Hematopoietic multipotent progenitor cell treated with erythropoietin and hydrocortisone succinate and interleukin-3 and kit ligand, for 15 days (in vitro differentiated cells): ENCODE measurements around the gene HNRNPAB.
"Not testable (repeated sequence)": the region's sequence is repeated elsewhere in the genome, so short reads cannot be mapped to it uniquely, and the experiment has no call there.

ENCODE experiments used
- DNase-seq: peaks from one replicate; pipeline ENCODE4 v3.0.0-alpha.2; 2015; ENCODE audit warnings: low spot score

Gene HNRNPAB

GRCh38 chr5:178230879-178231538, 26.7 kb downstream of the HNRNPAB start:
- no peak for DNase-seq

DNA sequence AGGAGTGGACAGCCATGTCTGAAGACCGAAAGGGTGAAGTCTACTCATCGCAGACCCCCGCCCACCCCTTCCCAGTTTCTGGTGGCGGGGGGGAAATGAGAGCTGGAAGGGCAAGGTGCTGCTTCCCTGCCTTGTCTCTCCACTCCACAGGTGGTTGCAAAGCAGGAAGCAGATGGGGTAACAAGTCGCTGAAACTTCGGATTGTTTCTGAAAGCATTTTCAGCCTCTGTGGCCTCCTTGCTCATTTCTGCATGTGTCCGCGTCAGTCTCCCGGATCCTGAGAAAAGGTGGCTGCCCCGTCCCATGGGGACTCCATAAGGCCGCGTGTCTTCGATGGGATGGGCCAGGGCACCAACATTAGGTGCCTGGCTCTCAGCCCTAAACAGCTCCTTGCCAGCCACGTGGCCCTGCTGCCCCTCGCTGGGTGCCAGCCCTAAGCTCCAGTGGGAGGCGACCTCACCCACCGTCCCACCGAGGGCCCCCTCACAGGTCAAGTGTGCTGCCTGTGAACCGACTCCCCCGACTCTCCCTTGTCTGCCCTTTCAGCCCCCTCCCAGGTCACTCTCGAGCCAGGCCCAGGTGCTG, 27.3 kb downstream of the HNRNPAB start:
- no peak for DNase-seq

GRCh38 chr5:178232124-178232919, 28.0 kb downstream of the HNRNPAB start, which contains the start of gene PHYKPL:
PHYKPL (minus strand) TSS chr5:178232802; CDS start chr5:178232550, 252 bp downstream.
- peak; percentile 64 for DNase-seq

DNA sequence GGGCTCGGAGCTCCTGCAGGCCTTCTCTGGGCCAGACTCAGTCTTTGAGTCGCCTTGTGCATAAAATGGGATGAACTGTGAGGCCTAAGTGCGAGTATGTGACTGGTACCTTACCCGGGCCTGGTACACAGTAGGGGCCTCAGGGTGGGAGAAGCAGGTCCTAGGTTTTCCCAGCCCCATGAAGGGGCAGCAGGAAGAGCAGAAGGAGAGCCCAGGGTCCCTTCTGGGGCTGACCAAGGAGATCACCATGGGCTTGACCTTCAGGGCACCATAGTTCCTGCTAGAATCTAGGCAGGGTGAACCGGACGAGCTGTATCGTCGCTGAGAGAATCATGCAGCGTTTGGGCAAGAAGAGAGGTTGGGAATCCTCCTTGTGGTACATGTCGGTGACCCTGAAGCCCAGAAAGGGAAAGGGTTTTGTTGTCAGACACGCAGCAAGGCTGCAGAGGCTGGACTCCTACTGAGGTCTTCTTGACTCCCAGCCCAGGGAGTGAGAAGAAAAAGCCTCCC, 28.6 kb downstream of the HNRNPAB start:
- no peak for DNase-seq

GRCh38 chr5:178234121-178234749, 29.9 kb downstream of the HNRNPAB start:
- no peak for DNase-seq

- peak; percentile 71 for DNase-seq
Observed at GRCh38 chr5:178234750-178235587, 30.6 kb downstream of the HNRNPAB start.

GRCh38 chr5:178235588-178235974, 31.2 kb downstream of the HNRNPAB start:
- DNase-seq: no peak

DNA sequence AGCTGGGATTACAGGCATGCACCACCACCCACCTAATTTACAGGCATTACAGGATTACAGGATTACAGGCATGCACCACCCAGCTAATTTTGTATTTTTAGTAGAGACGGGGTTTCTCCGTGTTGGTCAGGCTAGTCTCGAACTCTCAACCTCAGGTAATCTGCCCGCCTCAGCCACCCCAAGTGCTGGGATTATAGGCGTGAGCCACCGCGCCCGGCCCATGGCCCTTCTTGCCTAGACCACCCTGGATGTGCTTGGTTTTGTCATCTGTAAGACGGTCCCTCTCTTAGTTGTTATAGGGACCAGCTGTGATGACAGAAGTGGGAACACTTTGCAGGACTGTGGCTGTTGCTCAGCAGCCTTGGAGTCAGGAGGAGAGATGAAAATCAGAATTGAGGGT, 31.8 kb downstream of the HNRNPAB start:
- no peak for DNase-seq

GRCh38 chr5:178236679-178237078, 32.3 kb downstream of the HNRNPAB start:
- no peak for DNase-seq

GRCh38 chr5:178237431-178238312, 33.3 kb downstream of the HNRNPAB start:
- DNase-seq: no peak

DNA sequence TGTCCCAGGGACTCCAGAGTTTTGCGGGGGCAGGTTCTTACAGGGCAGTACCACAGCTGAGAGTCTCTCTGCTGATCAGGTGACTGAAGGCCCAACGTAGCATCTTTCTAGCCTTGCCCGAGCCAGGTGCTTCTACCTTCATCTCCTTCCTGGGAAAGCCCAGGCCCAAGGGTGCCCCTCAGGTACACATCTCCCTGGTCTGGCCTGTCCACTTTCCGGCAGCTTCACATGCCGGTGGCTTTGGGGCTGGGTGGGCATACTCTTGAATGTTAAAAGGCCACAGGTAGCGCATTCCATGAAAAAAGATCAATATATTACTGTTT, 33.9 kb downstream of the HNRNPAB start:
- DNase-seq: no peak

- no peak for DNase-seq
Observed at GRCh38 chr5:178238711-178239592, 34.6 kb downstream of the HNRNPAB start.

GRCh38 chr5:178239626-178240301, 35.4 kb downstream of the HNRNPAB start:
- not testable (repeated sequence) for DNase-seq

GRCh38 chr5:178240341-178240741, 36.0 kb downstream of the HNRNPAB start:
- DNase-seq: no peak

DNA sequence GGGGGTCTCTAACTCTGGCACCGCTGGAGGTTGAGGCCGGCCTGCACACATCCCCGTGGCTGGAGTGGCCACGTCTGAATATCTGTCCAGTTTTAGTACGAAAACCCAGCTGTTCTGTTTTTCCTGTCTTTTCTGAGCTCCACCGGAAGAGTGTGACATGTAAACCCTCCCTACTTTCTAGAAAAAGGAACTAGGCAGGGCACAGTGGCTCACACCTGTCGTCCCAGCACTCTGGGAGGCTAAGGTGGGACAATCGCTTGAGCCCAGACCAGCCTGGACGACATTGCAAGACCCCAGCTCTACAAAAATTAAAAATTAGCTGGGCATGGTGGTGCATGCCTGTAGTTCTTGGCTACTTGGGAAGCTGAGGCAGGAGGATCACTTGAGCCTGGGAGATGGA, 36.4 kb downstream of the HNRNPAB start:
- DNase-seq: no peak

GRCh38 chr5:178241231-178241663, 36.9 kb downstream of the HNRNPAB start:
- no peak for DNase-seq

DNA sequence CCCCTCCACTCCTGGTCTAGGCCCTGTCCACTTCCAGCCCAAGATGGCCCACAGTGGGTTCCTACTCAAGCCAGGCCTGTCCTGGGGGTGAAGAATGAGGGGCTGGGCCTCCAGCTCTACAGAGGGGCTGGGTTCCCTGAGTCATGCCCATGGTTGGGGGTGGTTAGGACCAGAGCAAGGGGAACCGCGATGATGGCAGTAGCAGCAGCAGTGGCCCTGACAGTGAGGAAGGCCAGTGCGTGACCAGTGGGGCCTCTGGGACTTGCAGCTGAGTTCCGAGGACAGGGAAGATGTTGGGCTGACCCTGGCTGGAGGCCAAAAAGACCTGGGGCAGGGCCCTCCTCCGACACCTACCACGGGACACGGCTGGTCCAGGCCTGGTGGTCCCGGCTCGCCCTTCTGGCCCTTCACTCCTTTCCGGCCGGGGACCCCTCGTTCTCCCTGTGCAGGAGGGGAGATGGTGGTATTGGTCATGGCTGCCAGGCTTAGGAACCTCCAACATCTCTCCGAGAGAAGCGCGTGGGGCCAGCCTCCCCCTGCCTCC, 37.4 kb downstream of the HNRNPAB start:
- DNase-seq: no peak

GRCh38 chr5:178242416-178242815, 38.1 kb downstream of the HNRNPAB start:
- no peak for DNase-seq

DNA sequence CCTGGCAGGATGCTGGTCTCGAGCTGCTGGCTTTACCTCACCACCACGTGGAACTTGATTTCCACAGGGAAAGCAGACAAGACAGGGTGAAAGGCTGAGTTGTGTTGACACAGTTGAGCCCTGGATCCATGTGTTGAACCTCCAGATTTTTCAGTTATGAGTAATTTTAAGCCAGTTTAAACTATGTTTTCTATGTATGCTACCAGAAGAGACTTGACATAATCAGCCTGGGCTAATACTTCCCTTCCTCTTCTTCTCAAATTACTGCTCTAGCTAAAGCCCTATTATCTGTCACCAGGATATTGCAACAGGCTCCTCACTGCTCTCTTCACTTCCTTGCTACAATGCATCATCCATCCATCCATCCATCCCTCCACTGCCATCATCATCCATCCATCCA, 40.2 kb downstream of the HNRNPAB start:
- no peak for DNase-seq
